H1 (cell line): Measurements from ENCODE around the gene PROKR1. TPM values are rescaled to one million over a fixed set of nuclear protein-coding genes. Genes with fewer than 3 reads are reported as not detected.

Source experiments
- CHD7 ChIP-seq: fragments of 300-600 bp; sonication (generic); IDR thresholded peaks from 2 replicates; pipeline ENCODE4 v1.7.1; 2012; ENCODE audit warnings: low read length, moderate library complexity, mild to moderate bottlenecking, inconsistent platforms; ENCODE audit not compliant: insufficient replicate concordance
- EZH2 ChIP-seq: fragments of 200-600 bp; sonication (generic); IDR thresholded peaks from 2 replicates; pipeline ENCODE4 v1.7.1; 2012; ENCODE audit warnings: low read depth, mild to moderate bottlenecking, moderate library complexity, low read length, inconsistent platforms; ENCODE audit not compliant: severe bottlenecking
- NANOG ChIP-seq: IDR thresholded peaks from 2 replicates; pipeline ENCODE4 v1.6.1; 2011; ENCODE audit warnings: low read length, low read depth, mild to moderate bottlenecking, inconsistent platforms; ENCODE audit not compliant: insufficient read depth, poor library complexity, severe bottlenecking
- PHF8 ChIP-seq: fragments of 200-600 bp; sonication (generic); conservative IDR thresholded peaks from 2 replicates; pipeline ENCODE4 v1.7.1; 2012; ENCODE audit warnings: low read depth, mild to moderate bottlenecking, inconsistent platforms, low read length, moderate library complexity
- POLR2AphosphoS5 ChIP-seq: IDR thresholded peaks from 2 replicates; pipeline ENCODE4 v1.6.1; 2011; ENCODE audit warnings: low read depth, low read length
- SRF ChIP-seq: IDR thresholded peaks from 2 replicates; pipeline ENCODE4 v1.6.1; 2011; ENCODE audit warnings: mild to moderate bottlenecking, low read depth, low read length, moderate library complexity
- polyA plus RNA-seq, 7 experiments: library from polyadenylated mRNA; depleted of rRNA in 3 of 7; stranded (reverse) in 5 of 7; unstranded in 2 of 7; fragments of >200 nt in 5 of 7; fragments of 200-250 nt in 2 of 7; gene quantifications; 1 replicate in 5 of 7; 2 replicates in 1 of 7; 4 replicates in 1 of 7; pipeline versions ENCODE4 v1.2.1 to v1.2.3, GENCODE V29; 2011 to 2013; ENCODE audit warnings: missing spikeins in 2 of 7, mixed read lengths in 2 of 7
- total RNA-seq: library from RNA; stranded (reverse); fragmentation: NEBNext Ultra II Directional; extraction: Animal tissue kit (Norgen Biotek cat#: 25700); gene quantifications from 2 replicates; pipeline ENCODE4 v1.2.1, GENCODE V29; 2021

The PROKR1 gene
- total and polyA plus RNA-seq, 2 of the 8 experiments (the other 6 are each of a cell fraction or from before 2014, with no cell fraction given), result 1.8 to 3.9 TPM

GRCh38 chr2:68653034-68653433 is 9.7 kb downstream of the PROKR1 start (continued):
- TF ChIP-seq CHD7 (no peak), NANOG (no peak), SRF (no peak), EZH2 (no peak), PHF8 (no peak), POLR2AphosphoS5 (no peak)
